Uterus (tissue), 4 donors: ENCODE data around the gene GGA3. TPM values are rescaled to one million over a fixed set of nuclear protein-coding genes. Genes with fewer than 3 reads are reported as not detected.
"Not testable (repeated sequence)": the region's sequence is repeated elsewhere in the genome, so short reads cannot be mapped to it uniquely, and the experiment has no call there.

Experiments
- DNase-seq, 2 donors: peaks; one replicate each; pipeline ENCODE4 v3.0.0-alpha.2; 2019 to 2020
- H3K27ac ChIP-seq, 2 donors: fragments of 200-600 bp; sonication (generic); 1 replicate in 1 of 2; 2 replicates in 1 of 2; pipeline ENCODE4 v1.5.1; 2016 to 2018
- H3K27me3 ChIP-seq, 2 donors: fragments of 200-600 bp; sonication (generic); one replicate each; pipeline ENCODE4 v1.5.1; 2018 to 2019; ENCODE audit warnings: control low read depth in 1 of 2
- H3K36me3 ChIP-seq, 2 donors: fragments of 200-600 bp; sonication (generic); one replicate each; pipeline ENCODE4 v1.5.1; 2019; ENCODE audit warnings: control low read depth in 1 of 2
- H3K4me1 ChIP-seq, 2 donors: fragments of 200-600 bp; sonication (generic); one replicate each; pipeline ENCODE4 v1.5.1; 2018 to 2019; ENCODE audit warnings: control low read depth in 1 of 2
- H3K4me3 ChIP-seq, 2 donors: fragments of 200-600 bp; sonication (generic); 1 replicate in 1 of 2; 2 replicates in 1 of 2; pipeline ENCODE4 v1.5.1; 2018 to 2019; ENCODE audit warnings: mild to moderate bottlenecking in 1 of 2
- H3K9me3 ChIP-seq, 2 donors: fragments of 200-600 bp; sonication (generic); one replicate each; pipeline ENCODE4 v1.5.1; 2019; ENCODE audit warnings: control low read depth in 1 of 2
- CTCF ChIP-seq, 4 experiments: fragments of 200-600 bp in 2 of 4; fragments of 450-650 bp in 2 of 4; sonication (generic) in 2 of 4; IDR thresholded peaks; one replicate each; pipeline ENCODE4 v1.5.1; 2016 to 2019; ENCODE audit warnings: antibody characterized with exemption in 4 of 4, mild to moderate bottlenecking in 2 of 4, moderate library complexity in 1 of 4
- POLR2A ChIP-seq, 2 donors: fragments of 450-650 bp; IDR thresholded peaks; one replicate each; pipeline ENCODE4 v1.6.1; 2016; ENCODE audit warnings: antibody characterized with exemption in 2 of 2, mild to moderate bottlenecking in 1 of 2, moderate library complexity in 1 of 2
- intact Hi-C: fragments of 100-400 bp; cut with DNase I; formaldehyde crosslinking; loops from one replicate; pipeline ENCODE4 v1.15.1; 2023; ENCODE audit warnings: low total_unique reads
- total RNA-seq, 4 donors: library from RNA; depleted of rRNA in 3 of 4; stranded (reverse); fragments of >200 nt in 3 of 4; gene quantifications; one replicate each; pipeline versions ENCODE4 v1.1.0 to v1.2.4, GENCODE V29; 2014 to 2023
- donor health status: DM: yes; HTN: yes; CAD: no.

The GGA3 gene
- total RNA-seq, 4 donors from 2014 or later, result 9.4 to 104 (median 40.1) TPM

GRCh38 chr17:75289115-75289831 is 27.9 kb upstream of the GGA3 start, which contains the start of gene SLC25A19:
Gene SLC25A19 (minus strand): TSS chr17:75289433. CDS start chr17:75286764, 2,669 bp downstream.
- peak within 1 kb of the TSS; percentile 95 to 97 for H3K27ac ChIP-seq
- no peaks in the 10 kb centered on the region for H3K27me3 ChIP-seq
- no peaks in the 10 kb centered on the region for H3K36me3 ChIP-seq
- DNase-seq, result peak; percentile 98
- H3K4me3 ChIP-seq, result peak within 1 kb of the TSS; percentile 76 to 84
- H3K4me1 ChIP-seq, result no peaks in the 10 kb centered on the region
- H3K9me3 ChIP-seq, result no peaks in the 10 kb centered on the region
- intact Hi-C loops, result loop anchor here (5.0 kb wide), 1 partner anchor 228 kb away; the partner anchor contains the start of genes CASKIN2 and TSEN54
- TF ChIP-seq CTCF (IDR thresholded peaks at IDR 0.05), result peak in 3 of 4 experiments; percentile 6 to 43 (median 8)
- TF ChIP-seq POLR2A (IDR thresholded peaks at IDR 0.05), result peak; percentile 93 to 97

- Histone ChIP-seq H3K27ac (peak overlapping the region; percentile 95 to 97), H3K9me3 (no peaks in the 10 kb centered on the region), H3K4me1 (no peaks in the 10 kb centered on the region), H3K36me3 (no peaks in the 10 kb centered on the region), H3K27me3 (no peaks in the 10 kb centered on the region), H3K4me3 (peak overlapping the region; percentile 76 to 84)
- no peak for DNase-seq
- no peak for TF ChIP-seq POLR2A (IDR thresholded peaks at IDR 0.05)
- no peak for TF ChIP-seq CTCF (IDR thresholded peaks at IDR 0.05)
- intact Hi-C loops, result loop anchor here (5.0 kb wide), 1 partner anchor 229 kb away; the partner anchor contains the start of genes CASKIN2 and TSEN54
Measured at GRCh38 chr17:75288770-75289114, 27.3 kb upstream of the GGA3 start.

- no peak for DNase-seq
- H3K36me3 ChIP-seq, result no peaks in the 10 kb centered on the region
- peak overlapping the region; percentile 76 to 84 for H3K4me3 ChIP-seq
- no peak for TF ChIP-seq POLR2A (IDR thresholded peaks at IDR 0.05)
- peak overlapping the region in 1 of 2 donors; percentile 97 for H3K27ac ChIP-seq
- no peaks in the 10 kb centered on the region for H3K9me3 ChIP-seq
- no peaks in the 10 kb centered on the region for H3K4me1 ChIP-seq
- intact Hi-C loops, result loop anchor here (5.0 kb wide), 1 partner anchor 229 kb away; the partner anchor contains the start of genes CASKIN2 and TSEN54
- no peaks in the 10 kb centered on the region for H3K27me3 ChIP-seq
Measured at GRCh38 chr17:75288359-75288758, 27.0 kb upstream of the GGA3 start.

- Histone ChIP-seq H3K36me3 (no peaks in the 10 kb centered on the region), H3K9me3 (no peaks in the 10 kb centered on the region), H3K27ac (no peak overlapping the region), H3K4me1 (no peaks in the 10 kb centered on the region), H3K4me3 (no peak overlapping the region), H3K27me3 (no peaks in the 10 kb centered on the region)
- intact Hi-C loops, result loop anchor here (5.0 kb wide), 1 partner anchor 230 kb away; the partner anchor contains the start of genes CASKIN2 and TSEN54
- TF ChIP-seq POLR2A (IDR thresholded peaks at IDR 0.05) (no peak), CTCF (IDR thresholded peaks at IDR 0.05) (no peak)
- DNase-seq, result no peak
Measured at GRCh38 chr17:75287221-75287620, 25.8 kb upstream of the GGA3 start.

GRCh38 chr17:75285123-75285522 is 23.7 kb upstream of the GGA3 start:
- H3K27ac ChIP-seq, result no peak overlapping the region
- H3K27me3 ChIP-seq, result no peaks in the 10 kb centered on the region
- no peaks in the 10 kb centered on the region for H3K4me1 ChIP-seq
- H3K36me3 ChIP-seq, result no peaks in the 10 kb centered on the region
- intact Hi-C loops, result loop anchor here (5.0 kb wide), 1 partner anchor 232 kb away; the partner anchor contains the start of genes CASKIN2 and TSEN54
- DNase-seq, result no peak
- no peak for TF ChIP-seq CTCF (IDR thresholded peaks at IDR 0.05)
- TF ChIP-seq POLR2A (IDR thresholded peaks at IDR 0.05), result no peak
- no peaks in the 10 kb centered on the region for H3K9me3 ChIP-seq
- H3K4me3 ChIP-seq, result no peak overlapping the region

- H3K4me1 ChIP-seq, H3K27me3 ChIP-seq, H3K27ac ChIP-seq, DNase-seq, H3K36me3 ChIP-seq, H3K4me3 ChIP-seq, intact Hi-C loops, H3K9me3 ChIP-seq: not testable (repeated sequence)
Measured at GRCh38 chr17:75280189-75280588, 18.8 kb upstream of the GGA3 start.
